DND-41 (cell line): ENCODE measurements around the gene GPI.

Source experiments
- ATAC-seq: fragments of 200-7000 bp; cut with Tn5 transposase; 3 replicates; pipeline ENCODE4 v1.9.1; 2021; ENCODE audit warnings: low read depth; ENCODE audit not compliant: insufficient read depth
- DNase-seq: peaks from one replicate; pipeline ENCODE4 v3.0.0-alpha.2; 2020
- H2AFZ ChIP-seq: 2 replicates; pipeline ENCODE4 v1.6.0; 2012; ENCODE audit warnings: low read depth, low read length
- H3K27ac ChIP-seq: 2 replicates; pipeline ENCODE4 v1.5.1; 2012; ENCODE audit warnings: low read length, inconsistent platforms
- H3K27me3 ChIP-seq: fragments of 200-600 bp; sonication (generic); 2 replicates; pipeline ENCODE4 v1.6.0; 2012; ENCODE audit warnings: low read length, mild to moderate bottlenecking, inconsistent platforms; ENCODE audit not compliant: insufficient read depth, poor library complexity
- H3K36me3 ChIP-seq: 2 replicates; pipeline ENCODE4 v1.5.1; 2012; ENCODE audit warnings: low read length, inconsistent platforms; ENCODE audit not compliant: insufficient read depth
- H3K4me1 ChIP-seq: 2 replicates; pipeline ENCODE4 v1.5.1; 2012; ENCODE audit warnings: mild to moderate bottlenecking, low read length; ENCODE audit not compliant: insufficient read depth
- H3K4me2 ChIP-seq: 2 replicates; pipeline ENCODE4 v1.6.0; 2012; ENCODE audit warnings: mild to moderate bottlenecking, moderate library complexity, low read length, inconsistent platforms; ENCODE audit not compliant: insufficient read depth
- H3K4me3 ChIP-seq, 2 experiments: fragments of 200-600 bp in 1 of 2; shearing (Covaris generic) in 1 of 2; 2 replicates each; pipeline ENCODE4 v1.5.1; 2012 to 2016; ENCODE audit warnings: inconsistent platforms in 2 of 2, low read length in 2 of 2, mild to moderate bottlenecking in 2 of 2, low read depth in 1 of 2, moderate library complexity in 1 of 2
- H3K79me2 ChIP-seq: 2 replicates; pipeline ENCODE4 v1.6.0; 2012; ENCODE audit warnings: low read length, inconsistent platforms; ENCODE audit not compliant: insufficient read depth
- H3K9ac ChIP-seq: 2 replicates; pipeline ENCODE4 v1.6.0; 2012; ENCODE audit warnings: low read depth, mild to moderate bottlenecking, inconsistent platforms, low read length, moderate library complexity
- H3K9me3 ChIP-seq: 2 replicates; pipeline ENCODE4 v1.5.1; 2012; ENCODE audit warnings: low read length, moderate library complexity, mild to moderate bottlenecking, inconsistent platforms; ENCODE audit not compliant: insufficient read depth, severe bottlenecking
- H4K20me1 ChIP-seq: 2 replicates; pipeline ENCODE4 v1.6.0; 2012; ENCODE audit warnings: low read length; ENCODE audit not compliant: insufficient read depth
- EZH2 ChIP-seq: IDR thresholded peaks from 3 replicates; pipeline ENCODE4 v1.6.1; 2012; ENCODE audit warnings: borderline replicate concordance, low read depth, mild to moderate bottlenecking, moderate library complexity, low read length, inconsistent platforms; ENCODE audit not compliant: severe bottlenecking
- TF ChIP-seq, protein P1 (sequence below): IDR thresholded peaks from 2 replicates; pipeline ENCODE4 v1.5.1; 2012; ENCODE audit warnings: borderline replicate concordance, low read length, moderate library complexity, mild to moderate bottlenecking; ENCODE audit not compliant: poor library complexity, severe bottlenecking; ENCODE audit errors: extremely low read depth

The GPI gene

DNA sequence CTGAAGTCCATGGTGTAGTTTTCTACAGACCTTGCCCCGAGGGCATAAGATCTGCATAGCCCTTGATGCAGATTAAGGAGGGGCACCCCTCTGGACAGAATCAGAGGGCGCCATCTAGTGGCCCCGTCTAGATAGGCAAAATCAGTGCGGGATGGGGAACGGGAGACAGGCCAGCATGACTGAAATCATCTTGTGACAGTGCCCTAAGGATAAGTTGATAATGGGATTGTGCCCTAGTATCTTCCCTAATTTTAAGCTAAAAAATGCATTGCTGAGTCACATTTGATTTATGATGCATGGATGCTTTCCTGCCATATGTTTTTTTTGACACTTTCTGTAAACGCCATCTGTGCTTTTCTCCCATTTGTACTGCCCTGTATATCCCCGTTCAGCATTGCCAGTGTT lies 19.0 kb upstream of the GPI start:
- Histone ChIP-seq H3K4me3 (no peak overlapping the region), H3K79me2 (no peaks in the 10 kb centered on the region), H3K27ac (no peak overlapping the region), H2AFZ (no peak overlapping the region), H4K20me1 (no peaks in the 10 kb centered on the region), H3K4me1 (peaks cover 20% of the 10 kb centered on the region), H3K9ac (no peak overlapping the region), H3K9me3 (no peaks in the 10 kb centered on the region), H3K27me3 (no peaks in the 10 kb centered on the region), H3K36me3 (peaks cover 24% of the 10 kb centered on the region), H3K4me2 (no peak overlapping the region)
- DNase-seq, result peak; percentile 69
- TF ChIP-seq, protein P1, sequence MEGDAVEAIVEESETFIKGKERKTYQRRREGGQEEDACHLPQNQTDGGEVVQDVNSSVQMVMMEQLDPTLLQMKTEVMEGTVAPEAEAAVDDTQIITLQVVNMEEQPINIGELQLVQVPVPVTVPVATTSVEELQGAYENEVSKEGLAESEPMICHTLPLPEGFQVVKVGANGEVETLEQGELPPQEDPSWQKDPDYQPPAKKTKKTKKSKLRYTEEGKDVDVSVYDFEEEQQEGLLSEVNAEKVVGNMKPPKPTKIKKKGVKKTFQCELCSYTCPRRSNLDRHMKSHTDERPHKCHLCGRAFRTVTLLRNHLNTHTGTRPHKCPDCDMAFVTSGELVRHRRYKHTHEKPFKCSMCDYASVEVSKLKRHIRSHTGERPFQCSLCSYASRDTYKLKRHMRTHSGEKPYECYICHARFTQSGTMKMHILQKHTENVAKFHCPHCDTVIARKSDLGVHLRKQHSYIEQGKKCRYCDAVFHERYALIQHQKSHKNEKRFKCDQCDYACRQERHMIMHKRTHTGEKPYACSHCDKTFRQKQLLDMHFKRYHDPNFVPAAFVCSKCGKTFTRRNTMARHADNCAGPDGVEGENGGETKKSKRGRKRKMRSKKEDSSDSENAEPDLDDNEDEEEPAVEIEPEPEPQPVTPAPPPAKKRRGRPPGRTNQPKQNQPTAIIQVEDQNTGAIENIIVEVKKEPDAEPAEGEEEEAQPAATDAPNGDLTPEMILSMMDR, result peak; percentile 86
- no peak for TF ChIP-seq EZH2
- ATAC-seq, result 0 out of 3 replicates have a peak, but pooled peaks have one; percentile 23

DNA sequence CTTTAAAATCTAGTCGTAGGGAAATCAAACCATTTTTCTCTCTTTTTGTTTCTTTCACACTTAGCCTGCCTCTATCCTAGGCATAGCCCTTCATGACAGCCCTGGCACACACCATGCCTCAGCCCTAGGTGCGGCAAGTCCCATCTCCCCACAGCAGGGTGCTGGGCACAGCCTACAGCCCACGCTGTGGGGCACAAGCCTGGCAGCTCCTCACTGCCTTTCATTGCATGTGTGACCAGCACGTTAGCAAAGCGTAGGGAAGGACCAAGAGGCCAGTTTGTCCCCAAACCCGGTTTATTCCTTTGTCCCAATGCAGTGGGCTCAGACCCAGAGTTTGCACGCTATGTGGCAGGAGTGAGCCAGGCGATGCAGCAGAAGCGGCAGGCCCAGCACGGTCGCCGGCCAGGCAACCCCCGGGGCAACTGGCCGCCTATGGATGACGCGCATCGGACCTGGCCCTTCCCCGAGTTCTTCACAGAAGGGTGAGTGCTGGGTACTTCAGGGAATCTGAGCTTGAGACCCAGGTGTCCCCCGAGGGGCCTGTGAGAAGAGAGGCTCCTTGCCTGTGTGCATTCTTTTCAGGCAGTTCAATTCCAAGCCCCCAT lies 17.3 kb upstream of the GPI start:
- Histone ChIP-seq H3K27ac (no peak overlapping the region), H3K4me3 (no peak overlapping the region), H3K9me3 (no peaks in the 10 kb centered on the region), H3K27me3 (no peaks in the 10 kb centered on the region), H4K20me1 (no peaks in the 10 kb centered on the region), H3K36me3 (peaks cover 14% of the 10 kb centered on the region; the same call in 1 of the 2 replicates), H3K4me2 (no peak overlapping the region), H3K4me1 (peaks cover 26% of the 10 kb centered on the region), H3K9ac (no peak overlapping the region; the same call in 1 of the 2 replicates), H2AFZ (no peak overlapping the region), H3K79me2 (no peaks in the 10 kb centered on the region)
- TF ChIP-seq EZH2, result no peak
- TF ChIP-seq, protein P1, result no peak
- DNase-seq (no peak), ATAC-seq (no peak)

DNA sequence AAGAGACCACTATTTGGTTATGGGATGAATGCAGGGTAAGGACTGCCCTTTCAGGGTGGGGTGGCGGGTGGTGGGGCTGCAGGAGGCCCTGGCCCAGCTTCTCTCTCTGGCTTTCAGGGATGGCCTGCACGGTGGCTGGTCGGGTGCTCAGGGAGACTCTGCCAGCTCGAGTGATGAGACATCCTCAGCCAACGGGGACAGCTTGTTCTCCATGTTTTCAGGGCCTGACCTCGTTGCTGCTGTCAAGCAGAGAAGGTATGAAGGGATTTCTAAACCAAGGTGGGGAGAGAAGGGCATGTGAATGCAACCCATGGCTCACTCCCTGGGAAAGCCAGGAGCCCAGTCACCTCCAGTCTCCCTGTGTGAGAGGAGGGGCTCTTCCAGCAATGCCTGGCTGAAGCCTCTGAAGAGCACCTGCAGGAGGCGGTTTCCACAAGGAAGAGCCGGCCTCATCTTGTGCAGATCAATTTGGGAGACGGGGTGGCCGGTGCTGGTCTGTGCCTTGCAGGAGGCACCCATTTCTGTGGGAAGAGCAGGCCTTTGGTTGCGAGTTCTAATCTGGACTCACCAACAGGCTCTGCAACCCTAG lies 16.0 kb upstream of the GPI start:
- no peaks in the 10 kb centered on the region for H3K9me3 ChIP-seq
- H4K20me1 ChIP-seq, result no peaks in the 10 kb centered on the region
- H3K79me2 ChIP-seq, result no peaks in the 10 kb centered on the region
- H3K27ac ChIP-seq, result peak overlapping the region; percentile 88
- DNase-seq, result no peak
- ATAC-seq, result no peak
- H3K36me3 ChIP-seq, result peaks cover 14% of the 10 kb centered on the region; the same call in 1 of the 2 replicates
- peaks cover 26% of the 10 kb centered on the region for H3K4me1 ChIP-seq
- peak overlapping the region; percentile 43; the same call in 1 of the 2 replicates for H3K9ac ChIP-seq
- H3K27me3 ChIP-seq, result no peaks in the 10 kb centered on the region
- no peak overlapping the region for H2AFZ ChIP-seq
- TF ChIP-seq EZH2, result no peak
- TF ChIP-seq, protein P1, result no peak
- no peak overlapping the region for H3K4me2 ChIP-seq
- H3K4me3 ChIP-seq, result no peak overlapping the region
